Upper lobe of left lung (tissue), 6 donors: Measurements from ENCODE around the gene PKNOX2. TPM values are rescaled to one million over a fixed set of nuclear protein-coding genes. Genes with fewer than 3 reads are reported as not detected.

Source experiments
- ATAC-seq, 2 donors: fragments of 200-7000 bp; cut with Tn5 transposase; one replicate each; pipeline ENCODE4 v1.9.1; 2022; ENCODE audit warnings: mild to moderate bottlenecking in 2 of 2, moderate library complexity in 2 of 2; ENCODE audit not compliant: low FRiP score in 2 of 2
- DNase-seq, 2 donors: peaks; one replicate each; pipeline ENCODE4 v3.0.0-alpha.2; 2019 to 2020
- H3K27ac ChIP-seq, 4 donors: fragments of 200-600 bp; sonication (generic); one replicate each; pipeline ENCODE4 v1.5.1; 2016 to 2019
- H3K27me3 ChIP-seq, 4 donors: fragments of 200-600 bp; sonication (generic); one replicate each; pipeline ENCODE4 v1.5.1; 2017 to 2019
- H3K36me3 ChIP-seq, 4 donors: fragments of 200-600 bp; sonication (generic); one replicate each; pipeline ENCODE4 v1.5.1; 2016 to 2019
- H3K4me1 ChIP-seq, 4 donors: fragments of 200-600 bp; sonication (generic); one replicate each; pipeline ENCODE4 v1.5.1; 2018 to 2019
- H3K4me3 ChIP-seq, 4 donors: fragments of 200-600 bp; sonication (generic); one replicate each; pipeline ENCODE4 v1.5.1; 2017 to 2019; ENCODE audit warnings: mild to moderate bottlenecking in 2 of 4, moderate library complexity in 1 of 4
- H3K9me3 ChIP-seq, 4 donors: fragments of 200-600 bp; sonication (generic); one replicate each; pipeline ENCODE4 v1.5.1; 2018 to 2019
- CTCF ChIP-seq, 6 experiments: fragments of 450-650 bp in 4 of 6; fragments of 200-600 bp in 2 of 6; sonication (generic) in 2 of 6; IDR thresholded peaks; one replicate each; pipeline ENCODE4 v1.5.1; 2016 to 2019; ENCODE audit warnings: antibody characterized with exemption in 6 of 6
- EP300 ChIP-seq, 4 donors: sonication (generic); formaldehyde crosslinking; IDR thresholded peaks; one replicate each; pipeline ENCODE4 v1.5.1; 2017; ENCODE audit warnings: antibody characterized with exemption in 4 of 4, control low read depth in 2 of 4
- POLR2A ChIP-seq, 4 donors: fragments of 450-650 bp; IDR thresholded peaks; one replicate each; pipeline ENCODE4 v1.5.1; 2016 to 2017; ENCODE audit warnings: antibody characterized with exemption in 4 of 4, mild to moderate bottlenecking in 2 of 4
- POLR2AphosphoS5 ChIP-seq, 2 donors: sonication (generic); formaldehyde crosslinking; IDR thresholded peaks; one replicate each; pipeline ENCODE4 v1.5.1; 2017; ENCODE audit warnings: antibody characterized with exemption in 2 of 2
- WGBS, 2 donors: methylation state at CpG; one replicate each; pipeline ENCODE4 v1.1.5; 2017 to 2018; 5-methylcytosine and 5-hydroxymethylcytosine counted together
- total RNA-seq, 6 donors: library from RNA; depleted of rRNA in 4 of 6; stranded (reverse); fragments of >200 nt in 4 of 6; gene quantifications; one replicate each; pipeline versions ENCODE4 v1.1.0 to v1.2.1, GENCODE V29; 2016 to 2021
- donor health status: DM: no; HTN: no; CAD: no; lungs with moderate emphysema.
- donor health status: DM: no; HTN: yes; CAD: no; lungs with severe emphysema.

Gene PKNOX2
- total RNA-seq, 6 donors from 2014 or later = 2.9 to 15.5 (median 8.4) TPM

DNA sequence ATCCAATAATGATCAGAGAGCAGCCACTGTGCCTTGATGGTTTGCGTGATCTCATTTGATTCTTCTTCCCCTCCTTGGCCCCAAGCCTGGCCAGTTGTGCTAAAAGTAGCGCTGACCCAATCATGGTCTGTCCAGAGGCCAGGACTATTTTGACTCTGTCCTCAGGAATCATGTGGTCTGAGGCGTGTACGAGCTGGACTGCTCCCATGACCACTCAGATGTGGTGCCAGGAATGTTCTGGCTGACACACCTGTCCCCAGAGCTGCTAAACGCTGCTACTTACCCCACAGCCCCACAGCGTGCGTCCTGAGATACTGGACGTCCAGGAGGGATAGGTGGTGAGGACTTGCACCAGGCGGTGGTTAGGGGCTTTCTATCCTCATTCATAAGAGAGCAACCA lies 261.1 kb downstream of the PKNOX2 start:
- no peaks in the 10 kb centered on the region for H3K36me3 ChIP-seq
- TF ChIP-seq EP300 (IDR thresholded peaks at IDR 0.05) (no peak), POLR2AphosphoS5 (IDR thresholded peaks at IDR 0.05) (peak in 1 of 2 donors; percentile 30), CTCF (IDR thresholded peaks at IDR 0.05) (no peak)
- no peaks in the 10 kb centered on the region for H3K27me3 ChIP-seq
- 70 to 72% methylated on average over 5 to 8 of the region's 9 CpGs for WGBS, 2 donors
- no peaks in the 10 kb centered on the region for H3K9me3 ChIP-seq
- ATAC-seq (peak in 1 of 2 donors; percentile 66), DNase-seq (no peak)
- no peaks in the 10 kb centered on the region for H3K4me1 ChIP-seq
- H3K27ac ChIP-seq = no peak overlapping the region
- H3K4me3 ChIP-seq = no peak overlapping the region

DNA sequence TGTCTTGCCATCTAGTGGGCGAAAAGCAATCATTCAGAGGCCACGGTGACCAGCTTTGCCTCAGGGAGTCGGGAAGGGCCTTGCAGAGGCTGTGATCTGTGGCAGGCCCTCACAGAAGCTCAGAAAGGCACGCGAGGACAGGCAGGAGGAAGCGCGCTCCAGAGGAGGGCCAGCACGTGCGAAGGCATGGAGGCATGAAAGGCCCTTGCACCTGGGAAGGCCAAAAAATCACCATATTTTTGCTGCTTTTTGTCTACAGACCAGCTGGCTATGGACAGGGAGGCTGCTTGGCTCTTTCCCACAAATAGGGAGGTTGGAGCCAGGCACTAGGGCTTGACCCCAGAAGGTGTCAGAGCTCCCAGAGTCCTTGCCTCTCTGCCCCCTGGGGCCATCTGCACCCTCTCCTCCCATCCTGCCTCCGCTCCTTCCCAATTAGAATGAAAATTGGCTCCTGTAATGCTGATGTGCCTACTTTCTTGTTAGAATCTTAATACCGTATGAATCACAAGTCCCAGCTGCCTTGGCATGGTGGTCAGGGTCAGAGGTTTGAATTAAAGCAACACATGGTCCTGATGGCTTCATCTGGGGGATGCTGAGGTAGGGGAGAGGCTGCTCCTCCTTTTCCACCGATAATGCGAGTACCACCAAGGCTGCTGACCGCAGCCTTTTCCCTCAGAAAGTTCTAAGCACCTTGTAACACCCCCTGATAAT lies 262.4 kb downstream of the PKNOX2 start:
- Histone ChIP-seq H3K4me3 (no peak overlapping the region), H3K36me3 (no peaks in the 10 kb centered on the region), H3K27me3 (no peaks in the 10 kb centered on the region), H3K9me3 (no peaks in the 10 kb centered on the region), H3K4me1 (no peaks in the 10 kb centered on the region), H3K27ac (peak overlapping the region in 1 of 4 donors; percentile 23)
- ATAC-seq = no peak
- WGBS, 2 donors = 86 to 87% methylated on average over 14 of the region's 14 CpGs
- no peak for TF ChIP-seq POLR2AphosphoS5 (IDR thresholded peaks at IDR 0.05)
- TF ChIP-seq CTCF (IDR thresholded peaks at IDR 0.05) = no peak
- TF ChIP-seq EP300 (IDR thresholded peaks at IDR 0.05) = no peak
- TF ChIP-seq POLR2A (IDR thresholded peaks at IDR 0.05) = no peak
- DNase-seq = peak in 1 of 2 donors; percentile 24

DNA sequence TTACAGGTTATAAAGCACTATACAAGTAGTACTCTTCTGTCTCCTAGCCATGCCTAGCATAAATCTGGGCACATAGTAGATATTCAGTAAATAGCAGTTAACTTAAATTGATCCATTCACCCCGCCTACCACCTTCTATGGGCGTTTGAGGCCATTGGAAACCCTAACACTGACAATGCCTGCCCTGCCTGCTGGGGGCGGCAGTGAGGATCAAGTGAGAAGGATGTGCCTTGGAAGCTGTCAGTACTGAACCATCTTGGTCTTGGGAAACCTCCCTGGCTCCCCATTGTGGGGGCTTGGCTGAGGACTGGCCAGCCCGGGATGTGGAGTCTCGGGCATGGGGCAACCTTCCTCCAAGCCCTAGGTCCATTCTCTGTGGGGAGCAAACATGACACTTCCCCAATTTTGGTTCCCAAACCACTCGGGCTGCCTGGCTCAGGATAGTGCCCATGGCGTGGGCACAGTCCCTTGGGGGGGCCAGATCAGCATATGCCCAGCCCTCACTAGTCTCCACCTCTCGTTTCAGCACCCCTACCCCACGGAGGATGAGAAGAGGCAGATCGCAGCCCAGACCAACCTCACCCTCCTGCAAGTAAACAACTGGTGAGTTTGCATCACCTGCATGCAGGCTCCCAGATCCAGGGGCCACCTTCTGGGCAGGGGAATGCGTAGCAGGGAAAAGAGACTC lies 264.1 kb downstream of the PKNOX2 start:
- no peak for DNase-seq
- ATAC-seq = no peak
- Histone ChIP-seq H3K9me3 (no peaks in the 10 kb centered on the region), H3K4me3 (no peak overlapping the region), H3K27ac (no peak overlapping the region), H3K27me3 (no peaks in the 10 kb centered on the region), H3K4me1 (no peaks in the 10 kb centered on the region), H3K36me3 (no peaks in the 10 kb centered on the region)
- WGBS, 2 donors = 75 to 91% methylated on average over 3 to 10 of the region's 11 CpGs
- TF ChIP-seq POLR2A (IDR thresholded peaks at IDR 0.05) (no peak), CTCF (IDR thresholded peaks at IDR 0.05) (no peak), EP300 (IDR thresholded peaks at IDR 0.05) (no peak), POLR2AphosphoS5 (IDR thresholded peaks at IDR 0.05) (no peak)

- 33 to 35% methylated on average over 6 of the region's 6 CpGs for WGBS, 2 donors
- Histone ChIP-seq H3K4me1 (no peaks in the 10 kb centered on the region), H3K4me3 (no peak overlapping the region), H3K27ac (no peak overlapping the region), H3K9me3 (no peaks in the 10 kb centered on the region), H3K27me3 (no peaks in the 10 kb centered on the region), H3K36me3 (no peaks in the 10 kb centered on the region)
- ATAC-seq (no peak), DNase-seq (no peak)
- TF ChIP-seq EP300 (IDR thresholded peaks at IDR 0.05) = no peak
- TF ChIP-seq POLR2A (IDR thresholded peaks at IDR 0.05) = no peak
- TF ChIP-seq CTCF (IDR thresholded peaks at IDR 0.05) = peak; percentile 14 to 49 (median 36)
Observed at GRCh38 chr11:125429174-125429707, 264.7 kb downstream of the PKNOX2 start.
